Esophagus squamous epithelium (tissue), 5 donors: ENCODE data around the gene RMND5A. TPM values are rescaled to one million over a fixed set of nuclear protein-coding genes. Genes with fewer than 3 reads are reported as not detected.

ENCODE experiments used
- DNase-seq: peaks from one replicate; lab custom pipeline; 2025; lab: John Stamatoyannopoulos, UW
- H3K27ac ChIP-seq, 4 donors: fragments of 200-600 bp; sonication (generic); one replicate each; pipeline ENCODE4 v1.5.1; 2016 to 2019; ENCODE audit warnings: mild to moderate bottlenecking in 1 of 4
- H3K27me3 ChIP-seq, 4 donors: fragments of 200-600 bp; sonication (generic); 1 replicate in 3 of 4; 2 replicates in 1 of 4; pipeline versions ENCODE4 v1.5.1 to v1.6.0; 2017 to 2021; ENCODE audit warnings: antibody characterized with exemption in 1 of 4
- H3K36me3 ChIP-seq, 3 donors: fragments of 200-600 bp; sonication (generic); one replicate each; pipeline ENCODE4 v1.5.1; 2016 to 2019
- H3K4me1 ChIP-seq, 3 donors: fragments of 200-600 bp; sonication (generic); one replicate each; pipeline ENCODE4 v1.5.1; 2017 to 2019
- H3K4me3 ChIP-seq, 4 donors: fragments of 200-600 bp; sonication (generic); 1 replicate in 3 of 4; 2 replicates in 1 of 4; pipeline ENCODE4 v1.5.1; 2016 to 2019; ENCODE audit warnings: mild to moderate bottlenecking in 2 of 4, moderate library complexity in 1 of 4
- H3K9me3 ChIP-seq, 3 donors: fragments of 200-600 bp; sonication (generic); one replicate each; pipeline ENCODE4 v1.5.1; 2016 to 2019
- CTCF ChIP-seq, 6 experiments: fragments of 450-650 bp in 4 of 6; fragments of 200-600 bp in 2 of 6; sonication (generic) in 2 of 6; IDR thresholded peaks; one replicate each; pipeline ENCODE4 v1.5.1; 2016 to 2019; ENCODE audit warnings: antibody characterized with exemption in 6 of 6, mild to moderate bottlenecking in 4 of 6, moderate library complexity in 4 of 6
- POLR2A ChIP-seq, 4 donors: fragments of 450-650 bp; IDR thresholded peaks; one replicate each; pipeline ENCODE4 v1.6.1; 2017; ENCODE audit warnings: antibody characterized with exemption in 4 of 4, mild to moderate bottlenecking in 4 of 4, moderate library complexity in 3 of 4
- WGBS, 2 donors: methylation state at CpG; one replicate each; pipeline ENCODE4 v1.1.5; 2018; 5-methylcytosine and 5-hydroxymethylcytosine counted together
- intact Hi-C: fragments of 100-400 bp; cut with DNase I; formaldehyde crosslinking; loops from one replicate; pipeline ENCODE4 v1.15.0; 2022
- total RNA-seq, 4 donors: library from RNA; depleted of rRNA; stranded (reverse); fragments of >200 nt; gene quantifications; one replicate each; pipeline ENCODE4 v1.1.0, GENCODE V29; 2016
- donor health status: DM: yes; HTN: yes; CAD: no.

The RMND5A gene
- total RNA-seq, 4 donors from 2014 or later = 36.0 to 65.4 (median 48.7) TPM

- 73 to 88% methylated on average over 4 to 5 of the region's 5 CpGs for WGBS, 2 donors
- peaks cover 0 to 84% (median 28%) of the 10 kb centered on the region in 3 donors for H3K36me3 ChIP-seq
- TF ChIP-seq POLR2A (IDR thresholded peaks at IDR 0.05) = no peak
- TF ChIP-seq CTCF (IDR thresholded peaks at IDR 0.05) = no peak
Measured at GRCh38 chr2:86774862-86775261, 54.8 kb downstream of the RMND5A start.

GRCh38 chr2:86775338-86775737 lies 55.2 kb downstream of the RMND5A start:
- Histone ChIP-seq H3K27ac (no peak overlapping the region), H3K4me1 (no peaks in the 10 kb centered on the region), H3K4me3 (no peak overlapping the region), H3K9me3 (no peaks in the 10 kb centered on the region), H3K27me3 (no peaks in the 10 kb centered on the region), H3K36me3 (peaks cover 0 to 79% (median 28%) of the 10 kb centered on the region in 3 donors)
- no peak for TF ChIP-seq CTCF (IDR thresholded peaks at IDR 0.05)
- TF ChIP-seq POLR2A (IDR thresholded peaks at IDR 0.05) = no peak
- DNase-seq = no peak
- intact Hi-C loops = no loop called here
- 43 to 47% methylated on average over 3 to 4 of the region's 4 CpGs for WGBS, 2 donors

More at GRCh38 chr2:86774862-86775261, 54.8 kb downstream of the RMND5A start:
- Histone ChIP-seq H3K4me1 (no peaks in the 10 kb centered on the region), H3K27me3 (no peaks in the 10 kb centered on the region), H3K27ac (no peak overlapping the region), H3K9me3 (no peaks in the 10 kb centered on the region), H3K4me3 (no peak overlapping the region)
- DNase-seq = no peak
- intact Hi-C loops = no loop called here

GRCh38 chr2:86776532-86776931 lies 56.4 kb downstream of the RMND5A start:
- intact Hi-C loops = no loop called here
- 92 to 100% methylated on average over 4 to 6 of the region's 7 CpGs for WGBS, 2 donors

GRCh38 chr2:86778957-86779356 lies 58.9 kb downstream of the RMND5A start:
- no peak overlapping the region for H3K27ac ChIP-seq
- 40 to 45% methylated on average over 2 of the region's 2 CpGs for WGBS, 2 donors
- H3K4me3 ChIP-seq = no peak overlapping the region
- H3K27me3 ChIP-seq = no peaks in the 10 kb centered on the region
- intact Hi-C loops = no loop called here
- DNase-seq = no peak
- peaks cover 0 to 43% (median 7%) of the 10 kb centered on the region in 3 donors for H3K36me3 ChIP-seq
- H3K9me3 ChIP-seq = no peaks in the 10 kb centered on the region
- no peaks in the 10 kb centered on the region for H3K4me1 ChIP-seq
- TF ChIP-seq CTCF (IDR thresholded peaks at IDR 0.05) (no peak), POLR2A (IDR thresholded peaks at IDR 0.05) (no peak)

More at GRCh38 chr2:86776532-86776931, 56.4 kb downstream of the RMND5A start:
- no peaks in the 10 kb centered on the region for H3K4me1 ChIP-seq
- H3K4me3 ChIP-seq = no peak overlapping the region
- H3K9me3 ChIP-seq = no peaks in the 10 kb centered on the region
- H3K27me3 ChIP-seq = no peaks in the 10 kb centered on the region
- no peak for DNase-seq
- no peak overlapping the region for H3K27ac ChIP-seq
- H3K36me3 ChIP-seq = peaks cover 0 to 67% (median 23%) of the 10 kb centered on the region in 3 donors
- TF ChIP-seq CTCF (IDR thresholded peaks at IDR 0.05) = no peak

GRCh38 chr2:86779971-86780370 lies 59.9 kb downstream of the RMND5A start:
- DNase-seq = no peak
- H3K27me3 ChIP-seq = no peaks in the 10 kb centered on the region
- no peak overlapping the region for H3K4me3 ChIP-seq
- peaks cover 0 to 33% (median 7%) of the 10 kb centered on the region in 3 donors for H3K36me3 ChIP-seq
- TF ChIP-seq CTCF (IDR thresholded peaks at IDR 0.05) = no peak
- TF ChIP-seq POLR2A (IDR thresholded peaks at IDR 0.05) = no peak
- WGBS, 2 donors = 73 to 76% methylated on average over 3 of the region's 3 CpGs
- no peaks in the 10 kb centered on the region for H3K4me1 ChIP-seq
- intact Hi-C loops = no loop called here
- no peak overlapping the region for H3K27ac ChIP-seq
- no peaks in the 10 kb centered on the region for H3K9me3 ChIP-seq
